Epidermal melanocyte (primary cell): ENCODE measurements around the gene TBC1D10B.

Source experiments
- DNase-seq: peaks from one replicate; pipeline ENCODE4 v3.0.0; 2011; ENCODE audit warnings: low spot score; ENCODE audit not compliant: insufficient read length

Gene TBC1D10B, protein sequence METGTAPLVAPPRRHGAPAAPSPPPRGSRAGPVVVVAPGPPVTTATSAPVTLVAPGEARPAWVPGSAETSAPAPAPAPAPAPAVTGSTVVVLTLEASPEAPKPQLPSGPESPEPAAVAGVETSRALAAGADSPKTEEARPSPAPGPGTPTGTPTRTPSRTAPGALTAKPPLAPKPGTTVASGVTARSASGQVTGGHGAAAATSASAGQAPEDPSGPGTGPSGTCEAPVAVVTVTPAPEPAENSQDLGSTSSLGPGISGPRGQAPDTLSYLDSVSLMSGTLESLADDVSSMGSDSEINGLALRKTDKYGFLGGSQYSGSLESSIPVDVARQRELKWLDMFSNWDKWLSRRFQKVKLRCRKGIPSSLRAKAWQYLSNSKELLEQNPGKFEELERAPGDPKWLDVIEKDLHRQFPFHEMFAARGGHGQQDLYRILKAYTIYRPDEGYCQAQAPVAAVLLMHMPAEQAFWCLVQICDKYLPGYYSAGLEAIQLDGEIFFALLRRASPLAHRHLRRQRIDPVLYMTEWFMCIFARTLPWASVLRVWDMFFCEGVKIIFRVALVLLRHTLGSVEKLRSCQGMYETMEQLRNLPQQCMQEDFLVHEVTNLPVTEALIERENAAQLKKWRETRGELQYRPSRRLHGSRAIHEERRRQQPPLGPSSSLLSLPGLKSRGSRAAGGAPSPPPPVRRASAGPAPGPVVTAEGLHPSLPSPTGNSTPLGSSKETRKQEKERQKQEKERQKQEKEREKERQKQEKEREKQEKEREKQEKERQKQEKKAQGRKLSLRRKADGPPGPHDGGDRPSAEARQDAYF

GRCh38 chr16:30370456-30371247 lies at the start of gene TBC1D10B:
Gene TBC1D10B, minus strand, starts transcription at chr16:30370494. Its CDS starts 311 bp downstream, at chr16:30370183.
- peak; percentile 98 for DNase-seq

- no peak for DNase-seq
Observed at GRCh38 chr16:30418350-30419181, 48.3 kb upstream of the TBC1D10B start.

GRCh38 chr16:30417529-30418349 lies 47.4 kb upstream of the TBC1D10B start:
- DNase-seq: no peak

DNA sequence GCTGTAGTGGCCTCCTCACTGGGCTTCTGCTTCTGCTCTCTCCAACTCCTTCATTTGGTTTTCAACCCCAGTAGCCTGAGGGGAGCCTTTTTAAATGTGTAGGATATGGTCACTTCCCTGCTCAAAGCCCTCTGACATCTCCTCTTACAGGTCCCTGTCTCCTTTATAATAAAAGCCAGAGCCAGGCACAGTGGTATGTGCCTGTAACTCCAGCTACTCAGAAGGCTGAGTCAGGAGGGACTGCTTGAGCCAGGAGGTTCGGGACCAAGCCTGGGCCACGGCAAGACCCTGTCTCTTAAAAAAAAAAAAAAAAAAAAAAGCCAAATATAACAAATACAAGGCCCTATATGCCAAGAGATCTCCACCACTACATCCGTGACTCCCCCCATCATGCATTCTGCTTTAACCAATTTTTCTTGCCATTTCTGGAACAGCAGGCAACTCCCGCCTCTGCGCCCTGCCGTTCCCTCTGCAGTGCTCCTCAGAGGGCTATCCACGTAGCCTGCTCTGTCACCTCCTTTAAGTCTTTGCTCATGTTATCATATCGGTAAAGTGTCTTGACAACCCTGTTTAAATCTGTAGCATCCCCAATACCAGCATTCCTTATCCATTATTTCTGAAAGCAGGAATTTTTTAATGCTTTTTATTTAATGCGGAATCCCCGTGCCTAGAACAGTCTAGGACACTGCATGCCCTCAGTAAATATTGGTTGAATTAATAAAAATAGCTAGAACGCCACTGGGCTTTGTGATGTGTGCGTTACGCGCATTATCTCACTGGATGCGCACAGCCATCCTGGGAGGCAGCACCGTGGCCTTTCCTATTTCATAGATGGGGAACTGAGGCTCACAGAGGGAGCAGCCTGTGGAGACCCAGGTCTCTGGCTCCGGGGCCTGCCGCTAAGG lies 46.6 kb upstream of the TBC1D10B start:
- no peak for DNase-seq

DNA sequence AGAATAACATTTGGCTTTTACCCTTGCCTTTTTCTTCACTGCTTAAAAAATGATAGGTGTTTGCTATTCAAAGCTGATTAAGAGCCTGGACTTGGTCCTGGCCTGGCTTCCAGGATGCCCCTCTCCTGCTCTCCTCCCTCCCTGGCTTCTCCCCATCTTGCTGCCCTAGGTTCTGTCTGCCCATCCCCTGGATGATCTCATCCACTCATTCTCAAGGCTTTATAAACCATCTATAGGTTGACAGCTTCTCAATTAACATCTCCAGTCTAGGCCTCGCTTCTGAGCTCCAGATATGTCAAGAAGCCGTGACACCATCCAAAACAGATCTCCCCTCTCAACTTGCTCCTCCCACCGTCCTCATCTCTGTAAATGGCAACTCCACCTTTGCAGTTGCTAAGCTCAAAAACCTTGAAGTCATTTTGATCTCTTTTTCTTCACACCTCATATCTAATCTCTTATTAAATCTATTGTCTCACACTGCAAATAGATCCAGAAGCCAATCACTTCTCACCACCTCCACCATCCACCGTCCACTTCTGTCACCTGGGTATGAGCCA lies 45.8 kb upstream of the TBC1D10B start:
- DNase-seq: no peak

- DNase-seq: no peak
Observed at GRCh38 chr16:30414159-30414558, 43.9 kb upstream of the TBC1D10B start.

- DNase-seq: no peak
Observed at GRCh38 chr16:30413112-30413806, 43.0 kb upstream of the TBC1D10B start.

DNA sequence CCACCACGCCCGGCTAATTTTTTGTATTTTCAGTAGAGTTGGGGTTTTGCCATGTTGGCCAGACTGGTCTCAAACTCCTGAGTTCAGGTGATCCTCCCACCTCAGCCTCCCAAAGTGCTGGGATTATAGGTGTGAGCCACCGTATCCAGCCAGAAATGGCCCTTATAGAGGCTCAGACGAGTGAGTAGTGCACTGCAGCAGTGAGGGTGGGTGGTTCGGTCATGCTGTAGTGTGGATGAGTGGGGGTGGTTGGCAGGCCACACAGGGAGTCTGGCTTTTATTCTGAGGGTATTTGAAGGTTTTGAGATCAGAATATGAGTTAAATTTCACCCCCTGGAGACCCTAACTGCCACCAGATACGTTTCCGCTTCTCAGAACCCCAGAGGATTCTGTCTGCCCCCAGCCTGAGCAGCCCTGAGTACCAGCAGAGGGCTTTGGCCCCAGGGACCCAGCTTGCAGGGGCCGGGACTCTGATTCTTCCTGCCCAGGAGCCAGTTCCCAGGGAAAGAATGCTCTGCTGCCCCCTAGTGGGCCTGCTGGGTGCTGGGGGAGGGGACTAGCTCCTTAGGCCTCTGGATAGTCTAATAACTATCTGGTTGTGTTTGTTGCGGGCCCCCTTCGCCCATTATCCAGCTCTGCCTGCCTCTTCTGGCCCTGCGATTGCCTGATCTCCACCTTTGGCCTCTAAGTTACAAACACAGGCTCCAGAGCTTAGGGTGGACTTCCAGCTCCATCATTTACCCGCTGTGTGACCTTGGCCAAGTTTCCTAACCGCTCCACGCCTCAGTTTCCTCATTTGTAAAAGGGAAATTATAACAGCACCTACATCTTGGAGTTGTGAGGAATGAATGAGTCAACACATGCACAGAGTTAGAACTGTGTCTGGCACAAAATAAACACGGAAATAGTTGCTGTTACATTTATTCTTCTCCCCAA lies 39.1 kb upstream of the TBC1D10B start:
- peak; percentile 86 for DNase-seq

GRCh38 chr16:30407804-30408534 lies 37.7 kb upstream of the TBC1D10B start:
- DNase-seq: peak; percentile 23

DNA sequence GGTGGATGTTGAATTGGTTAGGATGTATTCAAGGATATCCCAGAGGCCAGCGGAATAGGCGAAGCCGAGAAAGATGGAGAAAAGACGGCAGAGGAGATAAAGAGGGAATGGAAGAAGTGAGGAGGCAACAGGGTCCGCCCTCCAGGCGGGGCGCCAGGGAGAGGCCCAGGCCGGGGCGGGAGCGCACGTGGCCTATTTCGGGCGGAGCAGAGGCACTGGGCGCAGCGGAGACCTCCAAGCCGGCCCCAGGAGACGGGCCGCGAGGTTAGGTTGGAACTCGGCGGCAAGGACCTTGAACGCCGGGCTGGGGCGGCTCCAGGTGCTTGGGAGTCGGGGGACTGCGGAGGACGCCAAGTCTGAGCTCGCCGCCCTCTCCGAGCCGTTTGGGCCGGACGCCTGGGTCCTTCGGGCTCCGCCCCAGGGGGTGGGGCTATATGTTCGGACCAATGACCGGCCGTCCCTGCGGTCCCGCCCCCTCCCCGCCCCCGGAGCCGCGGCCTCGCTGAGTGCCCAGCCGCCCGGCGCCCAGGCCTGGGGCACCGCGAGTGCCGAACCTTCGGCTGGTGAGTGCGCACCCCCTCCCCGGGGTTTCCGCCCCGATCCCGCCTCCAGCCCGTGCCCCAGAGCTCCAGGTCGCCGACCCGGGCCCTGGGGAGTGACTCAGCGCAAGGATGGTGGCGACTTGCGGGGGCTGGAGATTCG lies 37.0 kb upstream of the TBC1D10B start, which contains the start of gene ZNF771:
Gene ZNF771, plus strand, starts transcription at position 505 of the 702 bp plus-strand sequence. CDS start 448 bp downstream, outside the sequence.
- peak; percentile 87 for DNase-seq

GRCh38 chr16:30406795-30407101 lies 36.5 kb upstream of the TBC1D10B start:
- no peak for DNase-seq

- no peak for DNase-seq
Observed at GRCh38 chr16:30401768-30402425, 31.6 kb upstream of the TBC1D10B start.

GRCh38 chr16:30399435-30400186 lies 29.3 kb upstream of the TBC1D10B start:
- DNase-seq: no peak
